Measurements from ENCODE around the gene C22orf42. TPM values are rescaled to one million over a fixed set of nuclear protein-coding genes. Genes with fewer than 3 reads are reported as not detected.

C22orf42 gene
- total RNA-seq, 1 experiment from 2014 or later = not detected

GRCh38 chr22:32183625-32184024 lies 24.5 kb upstream of the C22orf42 start:
- Histone ChIP-seq H2BK120ac (ENCODE audit: low read depth, low read length, poor library complexity, severe bottlenecking) (no peak overlapping the region), H3K9me3 (ENCODE audit: control insufficient read depth, low read depth, low read length) (no peaks in the 10 kb centered on the region), H3K4me1 (ENCODE audit: insufficient read depth, low read length) (no peaks in the 10 kb centered on the region), H2BK15ac (ENCODE audit: low read depth, low read length) (no peak overlapping the region), H3K9ac (ENCODE audit: extremely low read depth, insufficient read length, low read length) (no peak overlapping the region), H3K4ac (ENCODE audit: low read depth, low read length) (no peak overlapping the region), H4K8ac (replicated peaks; ENCODE audit: insufficient read length, low read depth, low read length) (no peak overlapping the region), H3K27ac (ENCODE audit: insufficient read length, low read depth, low read length) (no peak overlapping the region), H3K79me2 (ENCODE audit: insufficient read depth, low read length) (no peaks in the 10 kb centered on the region), H3K23ac (ENCODE audit: insufficient read length, low read depth, low read length) (no peak overlapping the region), H3K79me1 (ENCODE audit: insufficient read depth, low read depth, low read length, poor library complexity, severe bottlenecking) (no peaks in the 10 kb centered on the region), H4K5ac (ENCODE audit: insufficient read length, low read depth, low read length) (no peak overlapping the region), H2AFZ (ENCODE audit: low read length) (no peak overlapping the region), H2BK20ac (ENCODE audit: low read depth, low read length, poor library complexity, severe bottlenecking) (no peak overlapping the region), H3K4me2 (ENCODE audit: insufficient read depth, insufficient read length, low read length) (no peak overlapping the region), H2BK5ac (ENCODE audit: insufficient read length, low read length) (no peak overlapping the region), H3K18ac (ENCODE audit: insufficient read length, low read depth, low read length) (no peak overlapping the region), H3K23me2 (ENCODE audit: insufficient read length, low read depth, low read length, poor library complexity, severe bottlenecking) (no peaks in the 10 kb centered on the region), H2AK5ac (ENCODE audit: insufficient read length, low read length) (no peak overlapping the region), H3T11ph (ENCODE audit: low read length) (no peak overlapping the region), H3K56ac (ENCODE audit: insufficient read length, low read depth, low read length) (no peak overlapping the region), H3K27me3 (ENCODE audit: insufficient read depth, low read length) (no peaks in the 10 kb centered on the region; the same call in 1 of the 2 replicates), H4K91ac (ENCODE audit: insufficient read length, low read depth, low read length) (no peak overlapping the region), H2BK12ac (ENCODE audit: insufficient read length, low read depth, low read length) (no peak overlapping the region), H3K14ac (ENCODE audit: insufficient read depth, low read length) (no peak overlapping the region), H4K20me1 (ENCODE audit: control insufficient read depth, insufficient read depth, insufficient read length) (peaks cover 2% of the 10 kb centered on the region)
- Mint-ChIP-seq H3K27me3 (ENCODE audit: low read depth) (peaks cover 56% of the 10 kb centered on the region), H3K4me3 (no peak overlapping the region), H3K9me3 (no peaks in the 10 kb centered on the region), H3K27ac (no peak overlapping the region), H3K36me3 (ENCODE audit: insufficient read depth in 1 of 3, low read depth in 3 of 3) (no peaks in the 10 kb centered on the region; a peak in 1 of 7 replicates), H3K4me1 (no peaks in the 10 kb centered on the region)
- no peak for TF ChIP-seq CTCF (conservative IDR thresholded peaks at IDR 0.05)
- no peak for DNase-seq
- no CpG with 5 or more reads among the region's 3 CpGs for WGBS (ENCODE audit: extremely low coverage, insufficient read length, low lambda C conversion rate)

All from H9 (cell line).